A549 (cell line): ENCODE measurements around the gene CLN5. TPM values are rescaled to one million over a fixed set of nuclear protein-coding genes. Genes with fewer than 3 reads are reported as not detected.

Source experiments
- ATAC-seq, 2 experiments: fragments of 200-7000 bp in 1 of 2; fragments of >200 bp in 1 of 2; cut with Nextera tagmentation in 1 of 2; cut with Tn5 transposase in 1 of 2; 3 replicates each; pipeline versions ENCODE4 v1.8.0 to v1.9.1; 2018 to 2020; ENCODE audit warnings: mild to moderate bottlenecking in 1 of 2, moderate library complexity in 1 of 2
- CTCF ChIA-PET: fragments of 300-600 bp; sonication (Branson Sonifier 250); formaldehyde crosslinking; extraction: SDS; loops from one replicate; lab custom pipeline; 2021; ENCODE audit warnings: antibody characterized with exemption, inconsistent platforms; lab: Yijun Ruan, JAX
- POLR2A ChIA-PET: fragments of 350-600 bp; formaldehyde crosslinking; extraction: SDS; loops from one replicate; lab custom pipeline; 2021; ENCODE audit warnings: antibody characterized with exemption, inconsistent platforms; lab: Yijun Ruan, JAX
- DNase-seq, 2 experiments: peaks; one replicate each; pipeline versions ENCODE4 v3.0.0 to v3.0.0-alpha.2; 2011 to 2016; ENCODE audit warnings: low read depth in 1 of 2, low spot score in 1 of 2
- FAIRE-seq: peaks from 2 replicates; lab custom pipeline; 2011; peaks lifted over from hg19 to GRCh38; lab: Jason Lieb, UNC
- H3K27ac ChIP-seq, 2 experiments: fragments of >200 bp; sonication (Bioruptor Twin); formaldehyde crosslinking; 3 replicates each; pipeline ENCODE4 v1.5.1; 2016 to 2017
- H3K4me1 ChIP-seq: fragments of >200 bp; sonication (Bioruptor Twin); formaldehyde crosslinking; 3 replicates; pipeline ENCODE4 v1.6.1; 2016
- H3K4me2 ChIP-seq: fragments of >200 bp; sonication (Bioruptor Twin); formaldehyde crosslinking; 3 replicates; pipeline ENCODE4 v1.6.1; 2016
- H3K4me3 ChIP-seq: fragments of >200 bp; sonication (Bioruptor Twin); formaldehyde crosslinking; 3 replicates; pipeline ENCODE4 v1.5.1; 2016
- H3K9me3 ChIP-seq: fragments of >200 bp; sonication (Bioruptor Twin); formaldehyde crosslinking; 3 replicates; pipeline ENCODE4 v1.6.1; 2016
- BHLHE40 ChIP-seq: IDR thresholded peaks from 2 replicates; pipeline ENCODE4 v1.6.1; 2012; ENCODE audit warnings: low read depth, low read length, inconsistent platforms
- CHD2 ChIP-seq: fragments of 150-350 bp; IDR thresholded peaks from 2 replicates; pipeline ENCODE4 v1.6.1; 2014; ENCODE audit warnings: low read length; ENCODE audit not compliant: partially characterized antibody
- FOSB ChIP-seq: fragments of 250-450 bp; sonication (Bioruptor Pico); IDR thresholded peaks from 2 replicates; pipeline ENCODE4 v1.5.0; 2020; ENCODE audit warnings: mild to moderate bottlenecking, moderate library complexity
- HOXB13 ChIP-seq: fragments of 250-450 bp; sonication (Bioruptor Pico); IDR thresholded peaks from 2 replicates; pipeline ENCODE4 v1.5.0; 2020; ENCODE audit warnings: low read depth, mild to moderate bottlenecking, moderate library complexity
- HOXB5 ChIP-seq: fragments of 250-450 bp; sonication (Bioruptor Pico); IDR thresholded peaks from 2 replicates; pipeline ENCODE4 v1.5.0; 2020; ENCODE audit warnings: mild to moderate bottlenecking, moderate library complexity
- JUN ChIP-seq, 2 experiments: fragments of >200 bp; sonication (Bioruptor Twin); formaldehyde crosslinking; IDR thresholded peaks; 2 replicates in 1 of 2; 3 replicates in 1 of 2; pipeline ENCODE4 v1.6.1; 2016 to 2017
- JUNB ChIP-seq: fragments of >200 bp; sonication (Bioruptor Twin); formaldehyde crosslinking; IDR thresholded peaks from 2 replicates; pipeline ENCODE4 v1.6.1; 2016
- KDM1A ChIP-seq: fragments of 200-600 bp; sonication (generic); IDR thresholded peaks from 2 replicates; pipeline ENCODE4 v1.6.1; 2016; ENCODE audit warnings: low read depth, mild to moderate bottlenecking
- MAFK ChIP-seq: fragments of 450-650 bp; IDR thresholded peaks from 2 replicates; pipeline ENCODE4 v1.6.1; 2014; ENCODE audit not compliant: partially characterized antibody
- MAZ ChIP-seq: fragments of 150-350 bp; IDR thresholded peaks from 2 replicates; pipeline ENCODE4 v1.6.1; 2014; ENCODE audit warnings: antibody characterized with exemption, low read depth, low read length, borderline replicate concordance
- NR3C1 ChIP-seq: fragments of >200 bp; sonication (Bioruptor Twin); formaldehyde crosslinking; IDR thresholded peaks from 3 replicates; pipeline ENCODE4 v1.6.1; 2017
- RAD21 ChIP-seq, 2 experiments: fragments of >200 bp in 1 of 2; sonication (Bioruptor Twin) in 1 of 2; formaldehyde crosslinking in 1 of 2; IDR thresholded peaks in 1 of 2; conservative IDR thresholded peaks in 1 of 2; 2 replicates in 1 of 2; 3 replicates in 1 of 2; pipeline ENCODE4 v1.6.1; 2012 to 2018; ENCODE audit warnings: inconsistent platforms in 1 of 2
- RFX5 ChIP-seq: fragments of 450-650 bp; IDR thresholded peaks from 2 replicates; pipeline ENCODE4 v1.7.1; 2014; ENCODE audit warnings: antibody characterized with exemption, mild to moderate bottlenecking, moderate library complexity
- ZC3H11A ChIP-seq: fragments of 450-650 bp; IDR thresholded peaks from 2 replicates; pipeline ENCODE4 v1.6.1; 2014; ENCODE audit warnings: antibody characterized with exemption, mild to moderate bottlenecking
- ZFP36 ChIP-seq: fragments of 450-650 bp; IDR thresholded peaks from 2 replicates; pipeline ENCODE4 v1.6.1; 2014; ENCODE audit warnings: borderline replicate concordance; ENCODE audit not compliant: partially characterized antibody
- WGBS: methylation state at CpG from one replicate; pipeline ENCODE4 v1.1.6; 2017; ENCODE audit errors: missing lambda C conversion rate; 5-methylcytosine and 5-hydroxymethylcytosine counted together
- polyA plus RNA-seq, 4 experiments: library from polyadenylated mRNA; depleted of rRNA in 3 of 4; stranded (reverse); fragments of >200 nt; fragmentation: RNase III in 1 of 4; extraction: RNeasy Plus Mini Kit Qiagen cat#74134 plus additional on column Dnase treatment in 1 of 4; gene quantifications; 2 replicates in 3 of 4; 3 replicates in 1 of 4; pipeline ENCODE4 v1.2.3, GENCODE V29; 2011 to 2017
- TF ChIP-seq, protein P1 (sequence below): fragments of 250-450 bp; sonication (Bioruptor Pico); IDR thresholded peaks from 2 replicates; pipeline ENCODE4 v1.5.0; 2020; ENCODE audit warnings: low read depth, mild to moderate bottlenecking, moderate library complexity
- TF ChIP-seq, protein P2 (sequence below): IDR thresholded peaks from 2 replicates; pipeline ENCODE4 v1.6.1; 2012
- TF ChIP-seq, protein P3 (sequence below): fragments of 200-600 bp; sonication (generic); IDR thresholded peaks from 2 replicates; pipeline ENCODE4 v1.6.1; 2016; ENCODE audit warnings: antibody characterized with exemption, mild to moderate bottlenecking, moderate library complexity
- TF ChIP-seq, protein P4 (sequence below): IDR thresholded peaks from 2 replicates; pipeline ENCODE4 v1.6.1; 2012
- TF ChIP-seq, protein P5 (sequence below): fragments of 450-650 bp; IDR thresholded peaks from 2 replicates; pipeline ENCODE4 v1.6.1; 2014; ENCODE audit warnings: antibody characterized with exemption

The CLN5 gene
- polyA plus RNA-seq, 2 of the 4 experiments (the other 2 are of a cell fraction): 11.7 to 21.1 TPM

DNA sequence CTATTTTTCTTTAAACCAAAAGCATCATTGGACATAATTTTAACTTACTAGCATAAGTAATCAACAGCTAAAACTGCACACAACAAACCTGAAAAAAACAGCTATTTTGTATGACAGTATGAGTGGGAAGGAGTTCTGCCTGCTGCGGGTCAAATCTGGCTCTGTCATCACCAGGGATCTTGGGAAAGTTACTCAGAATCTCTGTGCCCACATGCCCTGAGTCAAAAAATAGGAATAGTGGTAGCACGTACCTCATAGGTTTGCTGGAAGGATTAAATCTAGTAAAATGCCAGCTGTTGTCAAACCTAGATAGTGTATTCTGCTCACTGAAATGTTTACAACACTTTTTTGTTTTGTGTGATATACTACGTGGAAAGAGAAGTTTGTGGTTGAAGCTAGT, 1.1 kb downstream of the CLN5 start:
- peaks cover 8% of the 10 kb centered on the region; the same call in 1 of the 3 replicates for H3K4me1 ChIP-seq
- DNase-seq (no peak), FAIRE-seq (no peak), ATAC-seq (no peak)
- WGBS: 74% methylated on average over 3 of the region's 3 CpGs
- H3K9me3 ChIP-seq: no peaks in the 10 kb centered on the region
- POLR2A ChIA-PET: interaction anchor here (0.7 to 2.9 kb wide), 2 partner anchors 9 to 33 kb away, joined by 3 to 10 read pairs; partner anchors contain the start of gene FBXL3
- CTCF ChIA-PET: interaction anchor here (2.2 kb wide), 1 partner anchor 9 kb away, joined by 5 read pairs; no protein-coding TSS in a partner anchor
- peak overlapping the region; percentile 86 for H3K4me2 ChIP-seq
- peak overlapping the region; percentile 83 for H3K4me3 ChIP-seq
- peak overlapping the region in 1 of 2 experiments; percentile 96; a peak in 4 of 6 replicates for H3K27ac ChIP-seq
- TF ChIP-seq HOXB13 (CRISPR knock-in tag) (no peak), NR3C1 (no peak), JUNB (no peak), RFX5 (no peak), FOSB (CRISPR knock-in tag) (no peak), CHD2 (no peak), KDM1A (no peak), BHLHE40 (no peak), HOXB5 (CRISPR knock-in tag) (no peak), ZFP36 (no peak), RAD21 (conservative IDR thresholded peaks at IDR 0.05 in 1 of 2, IDR thresholded peaks at IDR 0.05 in 1 of 2) (no peak)
- TF ChIP-seq, protein P1, sequence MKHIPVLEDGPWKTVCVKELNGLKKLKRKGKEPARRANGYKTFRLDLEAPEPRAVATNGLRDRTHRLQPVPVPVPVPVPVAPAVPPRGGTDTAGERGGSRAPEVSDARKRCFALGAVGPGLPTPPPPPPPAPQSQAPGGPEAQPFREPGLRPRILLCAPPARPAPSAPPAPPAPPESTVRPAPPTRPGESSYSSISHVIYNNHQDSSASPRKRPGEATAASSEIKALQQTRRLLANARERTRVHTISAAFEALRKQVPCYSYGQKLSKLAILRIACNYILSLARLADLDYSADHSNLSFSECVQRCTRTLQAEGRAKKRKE: no peak
- TF ChIP-seq, protein P2, sequence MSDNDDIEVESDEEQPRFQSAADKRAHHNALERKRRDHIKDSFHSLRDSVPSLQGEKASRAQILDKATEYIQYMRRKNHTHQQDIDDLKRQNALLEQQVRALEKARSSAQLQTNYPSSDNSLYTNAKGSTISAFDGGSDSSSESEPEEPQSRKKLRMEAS: no peak
- TF ChIP-seq, protein P3, sequence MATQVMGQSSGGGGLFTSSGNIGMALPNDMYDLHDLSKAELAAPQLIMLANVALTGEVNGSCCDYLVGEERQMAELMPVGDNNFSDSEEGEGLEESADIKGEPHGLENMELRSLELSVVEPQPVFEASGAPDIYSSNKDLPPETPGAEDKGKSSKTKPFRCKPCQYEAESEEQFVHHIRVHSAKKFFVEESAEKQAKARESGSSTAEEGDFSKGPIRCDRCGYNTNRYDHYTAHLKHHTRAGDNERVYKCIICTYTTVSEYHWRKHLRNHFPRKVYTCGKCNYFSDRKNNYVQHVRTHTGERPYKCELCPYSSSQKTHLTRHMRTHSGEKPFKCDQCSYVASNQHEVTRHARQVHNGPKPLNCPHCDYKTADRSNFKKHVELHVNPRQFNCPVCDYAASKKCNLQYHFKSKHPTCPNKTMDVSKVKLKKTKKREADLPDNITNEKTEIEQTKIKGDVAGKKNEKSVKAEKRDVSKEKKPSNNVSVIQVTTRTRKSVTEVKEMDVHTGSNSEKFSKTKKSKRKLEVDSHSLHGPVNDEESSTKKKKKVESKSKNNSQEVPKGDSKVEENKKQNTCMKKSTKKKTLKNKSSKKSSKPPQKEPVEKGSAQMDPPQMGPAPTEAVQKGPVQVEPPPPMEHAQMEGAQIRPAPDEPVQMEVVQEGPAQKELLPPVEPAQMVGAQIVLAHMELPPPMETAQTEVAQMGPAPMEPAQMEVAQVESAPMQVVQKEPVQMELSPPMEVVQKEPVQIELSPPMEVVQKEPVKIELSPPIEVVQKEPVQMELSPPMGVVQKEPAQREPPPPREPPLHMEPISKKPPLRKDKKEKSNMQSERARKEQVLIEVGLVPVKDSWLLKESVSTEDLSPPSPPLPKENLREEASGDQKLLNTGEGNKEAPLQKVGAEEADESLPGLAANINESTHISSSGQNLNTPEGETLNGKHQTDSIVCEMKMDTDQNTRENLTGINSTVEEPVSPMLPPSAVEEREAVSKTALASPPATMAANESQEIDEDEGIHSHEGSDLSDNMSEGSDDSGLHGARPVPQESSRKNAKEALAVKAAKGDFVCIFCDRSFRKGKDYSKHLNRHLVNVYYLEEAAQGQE: no peak
- TF ChIP-seq, protein P4, sequence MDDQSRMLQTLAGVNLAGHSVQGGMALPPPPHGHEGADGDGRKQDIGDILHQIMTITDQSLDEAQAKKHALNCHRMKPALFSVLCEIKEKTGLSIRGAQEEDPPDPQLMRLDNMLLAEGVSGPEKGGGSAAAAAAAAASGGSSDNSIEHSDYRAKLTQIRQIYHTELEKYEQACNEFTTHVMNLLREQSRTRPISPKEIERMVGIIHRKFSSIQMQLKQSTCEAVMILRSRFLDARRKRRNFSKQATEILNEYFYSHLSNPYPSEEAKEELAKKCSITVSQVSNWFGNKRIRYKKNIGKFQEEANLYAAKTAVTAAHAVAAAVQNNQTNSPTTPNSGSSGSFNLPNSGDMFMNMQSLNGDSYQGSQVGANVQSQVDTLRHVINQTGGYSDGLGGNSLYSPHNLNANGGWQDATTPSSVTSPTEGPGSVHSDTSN: no peak

DNA sequence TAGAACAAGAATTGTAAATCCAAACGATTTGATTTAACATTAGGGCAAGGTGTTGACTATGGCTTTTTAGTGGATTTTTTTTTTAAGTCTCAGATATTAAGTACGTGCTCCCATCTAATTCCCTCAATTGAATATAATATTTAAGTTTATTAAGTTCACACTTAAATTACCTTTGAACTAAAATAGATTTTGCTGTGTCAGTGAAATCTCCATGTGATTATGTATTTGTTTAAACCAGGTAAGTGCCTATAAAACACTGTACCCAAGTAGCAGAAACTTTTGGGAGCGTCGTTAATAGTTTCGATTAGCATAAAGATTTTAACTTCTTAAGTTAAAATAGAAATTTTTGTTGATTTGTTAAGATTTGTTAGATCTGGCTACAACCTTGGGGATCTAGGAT, 1.6 kb downstream of the CLN5 start:
- peak; percentile 57 for TF ChIP-seq MAFK
- TF ChIP-seq MAZ: no peak
- TF ChIP-seq CHD2: no peak
- H3K4me3 ChIP-seq: no peak overlapping the region
- no peak overlapping the region for H3K27ac ChIP-seq
- peak overlapping the region; percentile 86; the same call in 2 of the 3 replicates for H3K4me2 ChIP-seq
- ChIA-PET POLR2A (interaction anchor here (0.7 to 2.9 kb wide), 2 partner anchors 9 to 33 kb away, joined by 3 to 10 read pairs; partner anchors contain the start of gene FBXL3), CTCF (no interaction called here)
- ATAC-seq: no peak
- peaks cover 8% of the 10 kb centered on the region; the same call in 1 of the 3 replicates for H3K4me1 ChIP-seq
- 73% methylated on average over 5 of the region's 5 CpGs for WGBS
- DNase-seq: no peak
- FAIRE-seq: no peak
- no peaks in the 10 kb centered on the region for H3K9me3 ChIP-seq

DNA sequence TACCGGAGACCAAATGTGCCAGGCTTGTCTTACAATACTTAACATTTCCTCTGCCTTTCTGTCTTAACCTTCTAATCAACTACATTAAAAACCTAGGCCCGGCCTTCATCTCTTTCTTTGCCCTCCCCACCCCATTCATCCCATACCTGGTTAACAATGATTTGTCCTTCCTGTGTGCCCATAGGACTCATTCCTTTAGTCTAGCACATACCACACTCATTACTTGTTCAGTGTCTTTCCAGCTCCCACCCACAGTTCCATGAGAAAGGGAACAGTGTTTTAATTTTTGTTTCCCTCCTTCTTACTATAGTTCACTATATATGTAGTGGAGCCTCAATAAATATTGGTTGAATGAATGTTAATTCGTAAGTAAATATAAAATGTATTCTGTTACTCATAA, 2.4 kb downstream of the CLN5 start:
- DNase-seq: no peak
- TF ChIP-seq ZC3H11A: no peak
- TF ChIP-seq, protein P5, sequence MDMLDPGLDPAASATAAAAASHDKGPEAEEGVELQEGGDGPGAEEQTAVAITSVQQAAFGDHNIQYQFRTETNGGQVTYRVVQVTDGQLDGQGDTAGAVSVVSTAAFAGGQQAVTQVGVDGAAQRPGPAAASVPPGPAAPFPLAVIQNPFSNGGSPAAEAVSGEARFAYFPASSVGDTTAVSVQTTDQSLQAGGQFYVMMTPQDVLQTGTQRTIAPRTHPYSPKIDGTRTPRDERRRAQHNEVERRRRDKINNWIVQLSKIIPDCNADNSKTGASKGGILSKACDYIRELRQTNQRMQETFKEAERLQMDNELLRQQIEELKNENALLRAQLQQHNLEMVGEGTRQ: no peak
- no peak for TF ChIP-seq JUN (IDR thresholded peaks at IDR 0.05)
- TF ChIP-seq, protein P3: no peak
- no peak for FAIRE-seq
- no peak for ATAC-seq
- Histone ChIP-seq H3K4me1 (peaks cover 8% of the 10 kb centered on the region; the same call in 1 of the 3 replicates), H3K4me2 (no peak overlapping the region), H3K27ac (no peak overlapping the region), H3K4me3 (no peak overlapping the region), H3K9me3 (no peaks in the 10 kb centered on the region)
- POLR2A ChIA-PET: no interaction called here
- 96% methylated on average over 3 of the region's 3 CpGs for WGBS
- CTCF ChIA-PET: interaction anchor here (1.9 kb wide), 1 partner anchor 14 kb away, joined by 10 read pairs; no protein-coding TSS in a partner anchor
